Gastrocnemius medialis (tissue), 4 donors: ENCODE measurements around the gene DAG1.

ENCODE experiments used
- POLR2A ChIP-seq, 2 donors: fragments of 450-650 bp; IDR thresholded peaks; one replicate each; pipeline ENCODE4 v1.6.1; 2017; ENCODE audit warnings: antibody characterized with exemption in 2 of 2, mild to moderate bottlenecking in 2 of 2, moderate library complexity in 2 of 2
- TF ChIP-seq, protein P1 (sequence below), 5 experiments: fragments of 450-650 bp in 3 of 5; fragments of 200-600 bp in 2 of 5; sonication (generic) in 2 of 5; IDR thresholded peaks in 4 of 5; conservative IDR thresholded peaks in 1 of 5; 1 replicate in 4 of 5; 2 replicates in 1 of 5; pipeline ENCODE4 v1.5.1; 2016 to 2019; ENCODE audit warnings: antibody characterized with exemption in 5 of 5, mild to moderate bottlenecking in 3 of 5, moderate library complexity in 3 of 5

DNA sequence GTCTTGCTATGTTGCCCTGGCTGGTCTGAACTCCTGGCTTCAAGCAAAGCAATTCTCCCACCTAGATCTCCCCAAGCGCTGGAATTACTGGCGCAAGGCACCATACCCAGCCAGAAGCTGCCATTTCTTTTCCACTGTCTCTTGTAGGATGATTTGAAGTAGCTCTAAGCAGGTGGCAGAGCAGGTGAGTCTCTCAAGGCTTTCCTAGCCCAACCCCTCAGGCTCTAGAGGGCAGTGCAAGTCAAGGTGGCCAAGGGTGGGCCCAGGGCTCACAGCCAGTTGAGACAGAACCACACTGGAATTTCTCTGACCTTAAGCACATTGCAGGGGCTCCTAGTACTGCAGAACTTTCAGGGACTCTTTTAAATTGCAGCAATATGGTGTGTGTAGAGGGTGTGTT lies 15.6 kb upstream of the DAG1 start:
- TF ChIP-seq, protein P1, sequence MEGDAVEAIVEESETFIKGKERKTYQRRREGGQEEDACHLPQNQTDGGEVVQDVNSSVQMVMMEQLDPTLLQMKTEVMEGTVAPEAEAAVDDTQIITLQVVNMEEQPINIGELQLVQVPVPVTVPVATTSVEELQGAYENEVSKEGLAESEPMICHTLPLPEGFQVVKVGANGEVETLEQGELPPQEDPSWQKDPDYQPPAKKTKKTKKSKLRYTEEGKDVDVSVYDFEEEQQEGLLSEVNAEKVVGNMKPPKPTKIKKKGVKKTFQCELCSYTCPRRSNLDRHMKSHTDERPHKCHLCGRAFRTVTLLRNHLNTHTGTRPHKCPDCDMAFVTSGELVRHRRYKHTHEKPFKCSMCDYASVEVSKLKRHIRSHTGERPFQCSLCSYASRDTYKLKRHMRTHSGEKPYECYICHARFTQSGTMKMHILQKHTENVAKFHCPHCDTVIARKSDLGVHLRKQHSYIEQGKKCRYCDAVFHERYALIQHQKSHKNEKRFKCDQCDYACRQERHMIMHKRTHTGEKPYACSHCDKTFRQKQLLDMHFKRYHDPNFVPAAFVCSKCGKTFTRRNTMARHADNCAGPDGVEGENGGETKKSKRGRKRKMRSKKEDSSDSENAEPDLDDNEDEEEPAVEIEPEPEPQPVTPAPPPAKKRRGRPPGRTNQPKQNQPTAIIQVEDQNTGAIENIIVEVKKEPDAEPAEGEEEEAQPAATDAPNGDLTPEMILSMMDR (IDR thresholded peaks at IDR 0.05 in 4 of 5, conservative IDR thresholded peaks at IDR 0.05 in 1 of 5) = peak in 4 of 5 experiments; percentile 14 to 69 (median 32)
- TF ChIP-seq POLR2A (IDR thresholded peaks at IDR 0.05) = no peak
